ENCODE results near the gene CETP. TPM values are rescaled to one million over a fixed set of nuclear protein-coding genes. Genes with fewer than 3 reads are reported as not detected.

The CETP gene
- total and polyA plus RNA-seq, 2 of the 13 experiments (the other 11 are each of a cell fraction or from before 2014, with no cell fraction given), result 0.31 to 9.8 TPM

DNA sequence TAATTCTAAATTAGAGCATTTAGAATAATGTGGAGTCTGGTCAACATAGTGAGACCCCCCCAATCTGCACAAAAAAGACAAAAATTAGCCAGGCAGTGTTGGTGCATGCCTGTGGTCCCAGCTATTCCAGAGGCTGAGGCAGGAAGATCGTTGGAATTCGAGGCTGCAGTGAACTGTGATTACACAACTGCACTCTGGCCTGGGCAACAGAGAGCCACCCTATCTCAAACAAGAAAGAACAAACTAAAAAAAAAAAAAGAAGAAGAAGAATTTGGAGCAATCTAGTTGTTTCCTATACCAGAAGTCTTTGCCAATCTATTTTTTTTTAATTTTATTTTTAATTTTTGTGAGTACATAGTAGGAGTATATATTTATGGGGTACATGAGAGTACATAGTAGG is 6.0 kb downstream of the CETP start (continued):
- TF ChIP-seq, protein P1, sequence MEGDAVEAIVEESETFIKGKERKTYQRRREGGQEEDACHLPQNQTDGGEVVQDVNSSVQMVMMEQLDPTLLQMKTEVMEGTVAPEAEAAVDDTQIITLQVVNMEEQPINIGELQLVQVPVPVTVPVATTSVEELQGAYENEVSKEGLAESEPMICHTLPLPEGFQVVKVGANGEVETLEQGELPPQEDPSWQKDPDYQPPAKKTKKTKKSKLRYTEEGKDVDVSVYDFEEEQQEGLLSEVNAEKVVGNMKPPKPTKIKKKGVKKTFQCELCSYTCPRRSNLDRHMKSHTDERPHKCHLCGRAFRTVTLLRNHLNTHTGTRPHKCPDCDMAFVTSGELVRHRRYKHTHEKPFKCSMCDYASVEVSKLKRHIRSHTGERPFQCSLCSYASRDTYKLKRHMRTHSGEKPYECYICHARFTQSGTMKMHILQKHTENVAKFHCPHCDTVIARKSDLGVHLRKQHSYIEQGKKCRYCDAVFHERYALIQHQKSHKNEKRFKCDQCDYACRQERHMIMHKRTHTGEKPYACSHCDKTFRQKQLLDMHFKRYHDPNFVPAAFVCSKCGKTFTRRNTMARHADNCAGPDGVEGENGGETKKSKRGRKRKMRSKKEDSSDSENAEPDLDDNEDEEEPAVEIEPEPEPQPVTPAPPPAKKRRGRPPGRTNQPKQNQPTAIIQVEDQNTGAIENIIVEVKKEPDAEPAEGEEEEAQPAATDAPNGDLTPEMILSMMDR (CRISPR knock-in tag; IDR thresholded peaks at IDR 0.05), result 0 out of 2 replicates have a peak, but pooled peaks have one; percentile 8
- TF ChIP-seq HDAC2 (CRISPR knock-in tag; IDR thresholded peaks at IDR 0.05) (peak; percentile 75; the same call in 1 of the 2 replicates), ESRRA (CRISPR knock-in tag; IDR thresholded peaks at IDR 0.05; ENCODE audit: low read depth) (0 out of 2 replicates have a peak, but pooled peaks have one; percentile 34), TEAD3 (CRISPR knock-in tag; optimal IDR thresholded peaks at IDR 0.05; ENCODE audit: borderline replicate concordance) (peak; percentile 97), JUN (CRISPR knock-in tag; IDR thresholded peaks at IDR 0.05) (no peak), ZBTB3 (CRISPR knock-in tag; IDR thresholded peaks at IDR 0.05; ENCODE audit: borderline replicate concordance, low read depth) (peak; percentile 60; the same call in 1 of the 2 replicates), SOX13 (IDR thresholded peaks at IDR 0.05) (no peak), SOX13 (CRISPR knock-in tag; conservative IDR thresholded peaks at IDR 0.05 in 1 of 2, IDR thresholded peaks at IDR 0.05 in 1 of 2) (peak in 1 of 2 experiments; percentile 67; a peak in 2 of 4 replicates), ZNF382 (CRISPR knock-in tag; IDR thresholded peaks at IDR 0.05; ENCODE audit: borderline replicate concordance) (no peak), ZNF180 (CRISPR knock-in tag; IDR thresholded peaks at IDR 0.05; ENCODE audit: borderline replicate concordance, low read depth) (no peak), MXI1 (IDR thresholded peaks at IDR 0.05; ENCODE audit: borderline replicate concordance, low read depth, low read length) (no peak), KDM6A (CRISPR knock-in tag; IDR thresholded peaks at IDR 0.05; ENCODE audit: low read depth) (no peak), SAP130 (CRISPR knock-in tag; IDR thresholded peaks at IDR 0.05; ENCODE audit: low read depth) (peak; percentile 69), KDM1A (CRISPR knock-in tag; IDR thresholded peaks at IDR 0.05) (peak; percentile 87), ZEB1 (IDR thresholded peaks at IDR 0.05; ENCODE audit: insufficient replicate concordance, low read depth) (no peak), YEATS4 (CRISPR knock-in tag; IDR thresholded peaks at IDR 0.05; ENCODE audit: borderline replicate concordance) (peak; percentile 43; the same call in 1 of the 2 replicates), RFXAP (CRISPR knock-in tag; IDR thresholded peaks at IDR 0.05; ENCODE audit: borderline replicate concordance) (0 out of 2 replicates have a peak, but pooled peaks have one; percentile 24)
- TF ChIP-seq, protein P2, sequence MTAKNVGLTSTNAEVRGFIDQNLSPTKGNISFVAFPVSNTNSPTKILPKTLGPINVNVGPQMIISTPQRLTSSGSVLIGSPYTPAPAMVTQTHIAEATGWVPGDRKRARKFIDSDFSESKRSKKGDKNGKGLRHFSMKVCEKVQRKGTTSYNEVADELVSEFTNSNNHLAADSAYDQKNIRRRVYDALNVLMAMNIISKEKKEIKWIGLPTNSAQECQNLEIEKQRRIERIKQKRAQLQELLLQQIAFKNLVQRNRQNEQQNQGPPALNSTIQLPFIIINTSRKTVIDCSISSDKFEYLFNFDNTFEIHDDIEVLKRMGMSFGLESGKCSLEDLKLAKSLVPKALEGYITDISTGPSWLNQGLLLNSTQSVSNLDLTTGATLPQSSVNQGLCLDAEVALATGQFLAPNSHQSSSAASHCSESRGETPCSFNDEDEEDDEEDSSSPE (CRISPR knock-in tag; IDR thresholded peaks at IDR 0.05), result 0 out of 2 replicates have a peak, but pooled peaks have one; percentile 42
- TF ChIP-seq, protein P3, sequence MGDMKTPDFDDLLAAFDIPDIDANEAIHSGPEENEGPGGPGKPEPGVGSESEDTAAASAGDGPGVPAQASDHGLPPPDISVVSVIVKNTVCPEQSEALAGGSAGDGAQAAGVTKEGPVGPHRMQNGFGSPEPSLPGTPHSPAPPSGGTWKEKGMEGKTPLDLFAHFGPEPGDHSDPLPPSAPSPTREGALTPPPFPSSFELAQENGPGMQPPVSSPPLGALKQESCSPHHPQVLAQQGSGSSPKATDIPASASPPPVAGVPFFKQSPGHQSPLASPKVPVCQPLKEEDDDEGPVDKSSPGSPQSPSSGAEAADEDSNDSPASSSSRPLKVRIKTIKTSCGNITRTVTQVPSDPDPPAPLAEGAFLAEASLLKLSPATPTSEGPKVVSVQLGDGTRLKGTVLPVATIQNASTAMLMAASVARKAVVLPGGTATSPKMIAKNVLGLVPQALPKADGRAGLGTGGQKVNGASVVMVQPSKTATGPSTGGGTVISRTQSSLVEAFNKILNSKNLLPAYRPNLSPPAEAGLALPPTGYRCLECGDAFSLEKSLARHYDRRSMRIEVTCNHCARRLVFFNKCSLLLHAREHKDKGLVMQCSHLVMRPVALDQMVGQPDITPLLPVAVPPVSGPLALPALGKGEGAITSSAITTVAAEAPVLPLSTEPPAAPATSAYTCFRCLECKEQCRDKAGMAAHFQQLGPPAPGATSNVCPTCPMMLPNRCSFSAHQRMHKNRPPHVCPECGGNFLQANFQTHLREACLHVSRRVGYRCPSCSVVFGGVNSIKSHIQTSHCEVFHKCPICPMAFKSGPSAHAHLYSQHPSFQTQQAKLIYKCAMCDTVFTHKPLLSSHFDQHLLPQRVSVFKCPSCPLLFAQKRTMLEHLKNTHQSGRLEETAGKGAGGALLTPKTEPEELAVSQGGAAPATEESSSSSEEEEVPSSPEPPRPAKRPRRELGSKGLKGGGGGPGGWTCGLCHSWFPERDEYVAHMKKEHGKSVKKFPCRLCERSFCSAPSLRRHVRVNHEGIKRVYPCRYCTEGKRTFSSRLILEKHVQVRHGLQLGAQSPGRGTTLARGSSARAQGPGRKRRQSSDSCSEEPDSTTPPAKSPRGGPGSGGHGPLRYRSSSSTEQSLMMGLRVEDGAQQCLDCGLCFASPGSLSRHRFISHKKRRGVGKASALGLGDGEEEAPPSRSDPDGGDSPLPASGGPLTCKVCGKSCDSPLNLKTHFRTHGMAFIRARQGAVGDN (CRISPR knock-in tag; IDR thresholded peaks at IDR 0.05), result peak; percentile 6; the same call in 1 of the 2 replicates
- TF ChIP-seq, protein P4, sequence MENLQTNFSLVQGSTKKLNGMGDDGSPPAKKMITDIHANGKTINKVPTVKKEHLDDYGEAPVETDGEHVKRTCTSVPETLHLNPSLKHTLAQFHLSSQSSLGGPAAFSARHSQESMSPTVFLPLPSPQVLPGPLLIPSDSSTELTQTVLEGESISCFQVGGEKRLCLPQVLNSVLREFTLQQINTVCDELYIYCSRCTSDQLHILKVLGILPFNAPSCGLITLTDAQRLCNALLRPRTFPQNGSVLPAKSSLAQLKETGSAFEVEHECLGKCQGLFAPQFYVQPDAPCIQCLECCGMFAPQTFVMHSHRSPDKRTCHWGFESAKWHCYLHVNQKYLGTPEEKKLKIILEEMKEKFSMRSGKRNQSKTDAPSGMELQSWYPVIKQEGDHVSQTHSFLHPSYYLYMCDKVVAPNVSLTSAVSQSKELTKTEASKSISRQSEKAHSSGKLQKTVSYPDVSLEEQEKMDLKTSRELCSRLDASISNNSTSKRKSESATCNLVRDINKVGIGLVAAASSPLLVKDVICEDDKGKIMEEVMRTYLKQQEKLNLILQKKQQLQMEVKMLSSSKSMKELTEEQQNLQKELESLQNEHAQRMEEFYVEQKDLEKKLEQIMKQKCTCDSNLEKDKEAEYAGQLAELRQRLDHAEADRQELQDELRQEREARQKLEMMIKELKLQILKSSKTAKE (CRISPR knock-in tag; IDR thresholded peaks at IDR 0.05; ENCODE audit: borderline replicate concordance), result no peak
- TF ChIP-seq, protein P5, sequence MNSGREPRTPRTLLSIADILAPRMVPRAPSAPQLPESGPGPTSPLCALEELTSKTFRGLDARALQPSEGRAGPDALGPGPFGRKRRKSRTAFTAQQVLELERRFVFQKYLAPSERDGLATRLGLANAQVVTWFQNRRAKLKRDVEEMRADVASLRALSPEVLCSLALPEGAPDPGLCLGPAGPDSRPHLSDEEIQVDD (CRISPR knock-in tag; IDR thresholded peaks at IDR 0.05; ENCODE audit: borderline replicate concordance), result no peak
